GM12892 (cell line): ENCODE measurements around the gene MAEL.

Experiments
- POLR2A ChIP-seq: IDR thresholded peaks from 2 replicates; pipeline ENCODE4 v1.6.1; 2011; ENCODE audit warnings: low read depth, low read length, control low read depth
- POLR2AphosphoS5 ChIP-seq: IDR thresholded peaks from 2 replicates; pipeline ENCODE4 v1.6.1; 2011; ENCODE audit warnings: low read depth, low read length, control low read depth

- no peak for TF ChIP-seq POLR2AphosphoS5
- no peak for TF ChIP-seq POLR2A
Measured at GRCh38 chr1:166974647-166975345, 14.3 kb upstream of the MAEL start.
